HCT116 (cell line): ENCODE results near the gene NDUFB7. TPM values are rescaled to one million over a fixed set of nuclear protein-coding genes. Genes with fewer than 3 reads are reported as not detected.

Source experiments
- ATAC-seq: fragments of 200-7000 bp; cut with Tn5 transposase; 2 replicates; pipeline ENCODE4 v1.9.1; 2020; ENCODE audit warnings: mild to moderate bottlenecking, moderate library complexity
- BruUV-seq: library from RNA; stranded (reverse); fragments of 400-500 nt; replicated peaks from 2 replicates; lab custom pipeline; 2021; lab: Mats Ljungman, UMichigan
- CTCF ChIA-PET: fragments of 300-600 bp; sonication (Branson Sonifier 250); formaldehyde crosslinking; loops from one replicate; lab custom pipeline; 2021; ENCODE audit warnings: antibody characterized with exemption; lab: Charles Lee
- POLR2A ChIA-PET: fragments of 300-600, 350-600 bp; sonication (Branson Sonifier 250); formaldehyde crosslinking; loops from one replicate; lab custom pipeline; 2021; ENCODE audit warnings: antibody characterized with exemption; lab: Charles Lee
- RAD21 ChIA-PET, 2 experiments: fragments of 300-600 bp; sonication (Branson Sonifier 250); formaldehyde crosslinking; loops; one replicate each; lab custom pipeline; 2023; ENCODE audit warnings: low total read pairs in 2 of 2; ENCODE audit not compliant: uncharacterized antibody in 2 of 2, unreplicated experiment in 2 of 2, low non-redundant PET in 1 of 2; lab: Charles Lee
- DNase-seq: peaks from one replicate; pipeline ENCODE4 v3.0.0-alpha.2; 2010; ENCODE audit warnings: low read depth, low spot score
- H2AFZ ChIP-seq: fragments of 200-600 bp; shearing (Covaris generic), sonication (generic); 2 replicates; pipeline ENCODE4 v1.6.1; 2017; ENCODE audit warnings: low read depth, mixed run types, mixed read lengths, antibody characterized with exemption, low read length; ENCODE audit not compliant: poor library complexity, severe bottlenecking
- H3K27ac ChIP-seq: 2 replicates; pipeline ENCODE4 v1.5.1; 2012; ENCODE audit warnings: low read depth, low read length
- H3K27me3 ChIP-seq: fragments of 200-600 bp; sonication (generic); 2 replicates; pipeline ENCODE4 v1.6.1; 2016; ENCODE audit warnings: mixed run types, low read length, mixed read lengths; ENCODE audit not compliant: insufficient read depth
- H3K36me3 ChIP-seq, 2 experiments: fragments of 200-500 bp in 1 of 2; fragments of 200-600 bp in 1 of 2; sonication (Bioruptor generic) in 1 of 2; sonication (generic) in 1 of 2; 2 replicates each; pipeline versions ENCODE4 v1.5.1 to v1.6.1; 2014 to 2016; ENCODE audit warnings: low read length in 2 of 2, inconsistent platforms in 1 of 2, mixed read lengths in 1 of 2, mixed run types in 1 of 2; ENCODE audit not compliant: insufficient read depth in 2 of 2, control insufficient read depth in 1 of 2
- H3K4me1 ChIP-seq, 2 experiments: fragments of 200-600 bp in 1 of 2; sonication (generic) in 1 of 2; 2 replicates each; pipeline versions ENCODE4 v1.5.1 to v1.6.1; 2012 to 2017; ENCODE audit warnings: low read length in 2 of 2, inconsistent platforms in 1 of 2, mild to moderate bottlenecking in 1 of 2, mixed read lengths in 1 of 2, mixed run types in 1 of 2, moderate library complexity in 1 of 2; ENCODE audit not compliant: insufficient read depth in 2 of 2, control insufficient read depth in 1 of 2
- H3K4me2 ChIP-seq: fragments of 200-600 bp; sonication (generic); 2 replicates; pipeline ENCODE4 v1.6.1; 2017; ENCODE audit warnings: mixed run types, low read length, mixed read lengths
- H3K4me3 ChIP-seq, 2 experiments: fragments of 200-600 bp in 1 of 2; sonication (generic) in 1 of 2; replicated peaks in 1 of 2; 2 replicates each; pipeline ENCODE4 v1.5.1; 2011 to 2016; ENCODE audit warnings: low read length in 2 of 2, control low read depth in 1 of 2, low read depth in 1 of 2, mild to moderate bottlenecking in 1 of 2, mixed read lengths in 1 of 2, mixed run types in 1 of 2
- H3K79me2 ChIP-seq: fragments of 200-600 bp; sonication (generic); 2 replicates; pipeline ENCODE4 v1.6.1; 2017; ENCODE audit warnings: mild to moderate bottlenecking, mixed run types, low read length, moderate library complexity, mixed read lengths; ENCODE audit not compliant: insufficient read depth
- H3K9ac ChIP-seq: fragments of 200-600 bp; sonication (generic); 2 replicates; pipeline ENCODE4 v1.6.1; 2016; ENCODE audit warnings: low read length, mixed read lengths
- H3K9me2 ChIP-seq: fragments of 200-600 bp; sonication (generic), shearing (Covaris generic); 2 replicates; pipeline ENCODE4 v1.6.1; 2017; ENCODE audit warnings: mixed run types, mild to moderate bottlenecking, moderate library complexity; ENCODE audit not compliant: insufficient read depth
- H3K9me3 ChIP-seq, 2 experiments: fragments of 200-500 bp in 1 of 2; fragments of 200-600 bp in 1 of 2; sonication (Bioruptor generic) in 1 of 2; sonication (generic) in 1 of 2; 2 replicates each; pipeline ENCODE4 v1.6.1; 2014 to 2017; ENCODE audit warnings: low read length in 2 of 2, mixed read lengths in 2 of 2, inconsistent platforms in 1 of 2, low read depth in 1 of 2, mild to moderate bottlenecking in 1 of 2, mixed run types in 1 of 2, moderate library complexity in 1 of 2; ENCODE audit not compliant: control insufficient read depth in 1 of 2, insufficient read depth in 1 of 2
- H4K20me1 ChIP-seq: fragments of 200-600 bp; sonication (generic), shearing (Covaris generic); 2 replicates; pipeline ENCODE4 v1.6.1; 2017; ENCODE audit warnings: mixed run types, mild to moderate bottlenecking, moderate library complexity; ENCODE audit not compliant: insufficient read depth
- ATF3 ChIP-seq: IDR thresholded peaks from 2 replicates; pipeline ENCODE4 v1.6.1; 2012
- CBX3 ChIP-seq: IDR thresholded peaks from 2 replicates; pipeline ENCODE4 v1.6.1; 2012; ENCODE audit warnings: low read depth
- CEBPB ChIP-seq: IDR thresholded peaks from 2 replicates; pipeline ENCODE4 v1.6.1; 2012; ENCODE audit warnings: low read depth
- EZH2 ChIP-seq: fragments of 200-600 bp; sonication (generic); IDR thresholded peaks from 2 replicates; pipeline ENCODE4 v1.6.1; 2017; ENCODE audit warnings: antibody characterized with exemption, mixed run types
- EZH2phosphoT487 ChIP-seq: fragments of 200-600 bp; IDR thresholded peaks from 2 replicates; pipeline ENCODE4 v1.6.1; 2018; ENCODE audit warnings: antibody characterized with exemption, borderline replicate concordance
- FOSL1 ChIP-seq: IDR thresholded peaks from 2 replicates; pipeline ENCODE4 v1.6.1; 2012; ENCODE audit warnings: low read depth
- MAX ChIP-seq: IDR thresholded peaks from 2 replicates; pipeline ENCODE4 v1.6.1; 2012
- POLR2A ChIP-seq: IDR thresholded peaks from 2 replicates; pipeline ENCODE4 v1.7.0; 2011; ENCODE audit warnings: borderline replicate concordance; ENCODE audit not compliant: insufficient read depth, insufficient read length; ENCODE audit errors: extremely low read depth
- POLR2AphosphoS5 ChIP-seq: IDR thresholded peaks from 2 replicates; pipeline ENCODE4 v1.6.1; 2011; ENCODE audit warnings: mild to moderate bottlenecking, low read depth, low read length, moderate library complexity
- RAD21 ChIP-seq: IDR thresholded peaks from 2 replicates; pipeline ENCODE4 v1.6.1; 2012; ENCODE audit warnings: low read depth, mild to moderate bottlenecking
- SIN3A ChIP-seq: IDR thresholded peaks from 2 replicates; pipeline ENCODE4 v1.6.1; 2012; ENCODE audit warnings: low read depth
- SP1 ChIP-seq: IDR thresholded peaks from 2 replicates; pipeline ENCODE4 v1.6.1; 2012; ENCODE audit warnings: low read depth
- TCF7L2 ChIP-seq: IDR thresholded peaks from 2 replicates; pipeline ENCODE4 v1.7.0; 2011; ENCODE audit warnings: borderline replicate concordance, inconsistent platforms; ENCODE audit not compliant: insufficient read depth, insufficient read length; ENCODE audit errors: extremely low read depth
- YY1 ChIP-seq: IDR thresholded peaks from 2 replicates; pipeline ENCODE4 v1.6.1; 2011; ENCODE audit warnings: low read length, low read depth, moderate library complexity, mild to moderate bottlenecking; ENCODE audit not compliant: insufficient replicate concordance; ENCODE audit errors: extremely low read depth
- ZFX ChIP-seq: fragments of 450-650 bp; IDR thresholded peaks from 2 replicates; pipeline ENCODE4 v1.6.1; 2017
- ZNF274 ChIP-seq: fragments of 200-500 bp; sonication (Bioruptor generic); IDR thresholded peaks from 2 replicates; pipeline ENCODE4 v1.6.1; 2014; ENCODE audit warnings: mild to moderate bottlenecking, low read depth, low read length, inconsistent platforms
- intact Hi-C: fragments of 100-400 bp; cut with micrococcal nuclease; formaldehyde crosslinking; loops from 2 replicates; pipeline ENCODE4 v1.10.0; 2022
- total RNA-seq: library from RNA; stranded (reverse); gene quantifications from one replicate; pipeline ENCODE4 v1.2.1, GENCODE V29; 2021; ENCODE audit not compliant: unreplicated experiment
- TF ChIP-seq, protein P1 (sequence below): IDR thresholded peaks from 2 replicates; pipeline ENCODE4 v1.6.1; 2012; ENCODE audit warnings: low read depth

The NDUFB7 gene
- total RNA-seq, 1 experiment from 2014 or later: 167 TPM

DNA sequence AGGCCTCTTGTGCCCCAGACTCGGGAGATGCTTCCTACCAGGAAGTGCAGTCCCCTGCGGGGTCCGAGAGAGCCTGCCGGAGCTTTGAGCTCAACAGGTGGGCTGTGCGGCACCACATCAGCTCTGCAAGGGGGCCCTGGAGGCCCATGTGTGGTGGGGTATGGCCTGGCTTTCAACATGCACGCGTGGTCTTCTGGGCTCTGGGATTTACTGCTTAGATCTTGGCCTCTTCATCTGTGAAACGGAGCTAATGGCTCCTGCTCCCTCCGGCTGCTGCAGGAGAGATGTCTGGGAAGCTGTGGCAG lies 18.0 kb downstream of the NDUFB7 start:
- Histone ChIP-seq H4K20me1 (peaks cover 3% of the 10 kb centered on the region; the same call in 1 of the 2 replicates), H3K9me3 (no peaks in the 10 kb centered on the region), H3K79me2 (peaks cover 91% of the 10 kb centered on the region), H3K9me2 (no peaks in the 10 kb centered on the region)
- CTCF ChIA-PET: interaction anchor here (0.6 kb wide), 1 partner anchor 18 kb away, joined by 3 read pairs; no protein-coding TSS in a partner anchor
- no TSS peak for BruUV-seq
- no peak for DNase-seq
- no peak for TF ChIP-seq CEBPB
- no peak for TF ChIP-seq POLR2A
- TF ChIP-seq, protein P1, sequence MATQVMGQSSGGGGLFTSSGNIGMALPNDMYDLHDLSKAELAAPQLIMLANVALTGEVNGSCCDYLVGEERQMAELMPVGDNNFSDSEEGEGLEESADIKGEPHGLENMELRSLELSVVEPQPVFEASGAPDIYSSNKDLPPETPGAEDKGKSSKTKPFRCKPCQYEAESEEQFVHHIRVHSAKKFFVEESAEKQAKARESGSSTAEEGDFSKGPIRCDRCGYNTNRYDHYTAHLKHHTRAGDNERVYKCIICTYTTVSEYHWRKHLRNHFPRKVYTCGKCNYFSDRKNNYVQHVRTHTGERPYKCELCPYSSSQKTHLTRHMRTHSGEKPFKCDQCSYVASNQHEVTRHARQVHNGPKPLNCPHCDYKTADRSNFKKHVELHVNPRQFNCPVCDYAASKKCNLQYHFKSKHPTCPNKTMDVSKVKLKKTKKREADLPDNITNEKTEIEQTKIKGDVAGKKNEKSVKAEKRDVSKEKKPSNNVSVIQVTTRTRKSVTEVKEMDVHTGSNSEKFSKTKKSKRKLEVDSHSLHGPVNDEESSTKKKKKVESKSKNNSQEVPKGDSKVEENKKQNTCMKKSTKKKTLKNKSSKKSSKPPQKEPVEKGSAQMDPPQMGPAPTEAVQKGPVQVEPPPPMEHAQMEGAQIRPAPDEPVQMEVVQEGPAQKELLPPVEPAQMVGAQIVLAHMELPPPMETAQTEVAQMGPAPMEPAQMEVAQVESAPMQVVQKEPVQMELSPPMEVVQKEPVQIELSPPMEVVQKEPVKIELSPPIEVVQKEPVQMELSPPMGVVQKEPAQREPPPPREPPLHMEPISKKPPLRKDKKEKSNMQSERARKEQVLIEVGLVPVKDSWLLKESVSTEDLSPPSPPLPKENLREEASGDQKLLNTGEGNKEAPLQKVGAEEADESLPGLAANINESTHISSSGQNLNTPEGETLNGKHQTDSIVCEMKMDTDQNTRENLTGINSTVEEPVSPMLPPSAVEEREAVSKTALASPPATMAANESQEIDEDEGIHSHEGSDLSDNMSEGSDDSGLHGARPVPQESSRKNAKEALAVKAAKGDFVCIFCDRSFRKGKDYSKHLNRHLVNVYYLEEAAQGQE: no peak
- no peak for TF ChIP-seq YY1
- no peak for TF ChIP-seq ZNF274
- no peak for TF ChIP-seq EZH2
- TF ChIP-seq POLR2AphosphoS5: no peak
- no peak for TF ChIP-seq ZFX
- no peak for TF ChIP-seq ATF3
- no peak for TF ChIP-seq RAD21
- no peak for TF ChIP-seq EZH2phosphoT487
- no peak for TF ChIP-seq MAX
- TF ChIP-seq SP1: no peak
- TF ChIP-seq SIN3A: no peak
- no peak for TF ChIP-seq CBX3
- no peak for TF ChIP-seq FOSL1
- TF ChIP-seq TCF7L2: no peak
- TF ChIP-seq, all 23 proteins: peak for 0
- ChIA-PET RAD21 (no interaction called here), POLR2A (interaction anchor here (1.1 to 3.0 kb wide), 2 partner anchors 36 to 40 kb away, joined by 4 to 17 read pairs; partner anchors contain the start of gene DNAJB1)
- peak overlapping the region; percentile 58 for H3K27ac ChIP-seq
- ATAC-seq: no peak
- no peak overlapping the region for H3K4me3 ChIP-seq
- H3K4me2 ChIP-seq: peak overlapping the region; percentile 67
- peak overlapping the region; percentile 24; the same call in 1 of the 2 replicates for H3K9ac ChIP-seq
- no peaks in the 10 kb centered on the region for H3K27me3 ChIP-seq
- H2AFZ ChIP-seq: no peak overlapping the region
- peaks cover 57 to 71% of the 10 kb centered on the region in 2 experiments for H3K4me1 ChIP-seq
- H3K36me3 ChIP-seq: no peaks in the 10 kb centered on the region
- intact Hi-C loops: no loop called here
